Neuronal stem cell (in vitro differentiated cells): ENCODE measurements around the gene SYT15.

Experiments
- DNase-seq: peaks from one replicate; pipeline ENCODE4 v3.0.0-alpha.2; 2013; ENCODE audit warnings: low spot score
- H2AFZ ChIP-seq: one replicate; pipeline ENCODE4 v1.6.1; 2013; ENCODE audit warnings: mild to moderate bottlenecking, low read length, inconsistent platforms
- H2AK5ac ChIP-seq: 2 replicates; pipeline ENCODE4 v1.6.1; 2013; ENCODE audit warnings: low read depth, mild to moderate bottlenecking, inconsistent platforms, low read length, moderate library complexity, mixed read lengths
- H2BK120ac ChIP-seq: 2 replicates; pipeline ENCODE4 v1.6.1; 2013; ENCODE audit warnings: low read depth, mild to moderate bottlenecking, inconsistent platforms, low read length, moderate library complexity, mixed read lengths
- H2BK12ac ChIP-seq: one replicate; pipeline ENCODE4 v1.6.1; 2013; ENCODE audit warnings: low read length, inconsistent platforms
- H2BK15ac ChIP-seq: 2 replicates; pipeline ENCODE4 v1.6.1; 2013; ENCODE audit warnings: mild to moderate bottlenecking, low read length, inconsistent platforms, mixed read lengths
- H2BK5ac ChIP-seq: one replicate; pipeline ENCODE4 v1.6.1; 2013; ENCODE audit warnings: inconsistent platforms, mild to moderate bottlenecking, low read length, moderate library complexity
- H3K14ac ChIP-seq: one replicate; pipeline ENCODE4 v1.6.1; 2013; ENCODE audit warnings: low read length, inconsistent platforms
- H3K18ac ChIP-seq: 2 replicates; pipeline ENCODE4 v1.6.1; 2013; ENCODE audit warnings: low read length, inconsistent platforms
- H3K23ac ChIP-seq: 2 replicates; pipeline ENCODE4 v1.6.1; 2013; ENCODE audit warnings: low read depth, mild to moderate bottlenecking, mixed read lengths, low read length, inconsistent platforms; ENCODE audit not compliant: poor library complexity
- H3K27ac ChIP-seq: replicated peaks from 3 replicates; pipeline ENCODE4 v1.5.1; 2013; ENCODE audit warnings: low read length, inconsistent platforms
- H3K27me3 ChIP-seq, 3 experiments: 2 replicates each; pipeline ENCODE4 v1.6.1; 2013; ENCODE audit warnings: low read length in 3 of 3, mild to moderate bottlenecking in 2 of 3, inconsistent platforms in 1 of 3, low read depth in 1 of 3, mixed read lengths in 1 of 3, moderate library complexity in 1 of 3; ENCODE audit not compliant: control insufficient read depth in 3 of 3, insufficient read depth in 3 of 3
- H3K36me3 ChIP-seq, 2 donors: replicated peaks in 1 of 2; 2 replicates each; pipeline ENCODE4 v1.6.1; 2013; ENCODE audit warnings: low read length in 2 of 2; ENCODE audit not compliant: control insufficient read depth in 2 of 2, insufficient read depth in 2 of 2
- H3K4ac ChIP-seq: 2 replicates; pipeline ENCODE4 v1.6.1; 2013; ENCODE audit warnings: inconsistent platforms, mild to moderate bottlenecking, low read length, moderate library complexity
- H3K4me1 ChIP-seq, 2 donors: 1 replicate in 1 of 2; 2 replicates in 1 of 2; pipeline ENCODE4 v1.6.1; 2013; ENCODE audit warnings: low read length in 2 of 2, low read depth in 1 of 2; ENCODE audit not compliant: control insufficient read depth in 2 of 2, insufficient read depth in 1 of 2
- H3K4me2 ChIP-seq: one replicate; pipeline ENCODE4 v1.6.1; 2013; ENCODE audit warnings: mild to moderate bottlenecking, low read length, inconsistent platforms; ENCODE audit not compliant: insufficient read depth, poor library complexity, severe bottlenecking
- H3K4me3 ChIP-seq, 2 donors: 2 replicates each; pipeline ENCODE4 v1.5.1; 2013; ENCODE audit warnings: low read length in 2 of 2, mild to moderate bottlenecking in 2 of 2, inconsistent platforms in 1 of 2, moderate library complexity in 1 of 2
- H3K79me1 ChIP-seq: one replicate; pipeline ENCODE4 v1.6.1; 2013; ENCODE audit warnings: low read depth, mild to moderate bottlenecking, inconsistent platforms, low read length, moderate library complexity
- H3K9ac ChIP-seq: one replicate; pipeline ENCODE4 v1.6.1; 2013; ENCODE audit warnings: mild to moderate bottlenecking, low read depth, low read length, inconsistent platforms; ENCODE audit not compliant: poor library complexity
- H3K9me3 ChIP-seq, 2 donors: replicated peaks in 1 of 2; 2 replicates each; pipeline versions ENCODE3 to v1.6.1; 2013; ENCODE audit warnings: low read length in 2 of 2, mild to moderate bottlenecking in 2 of 2, inconsistent platforms in 1 of 2, low read depth in 1 of 2, mixed read lengths in 1 of 2, moderate library complexity in 1 of 2; ENCODE audit not compliant: control insufficient read depth in 2 of 2, insufficient read depth in 1 of 2
- H4K8ac ChIP-seq: one replicate; pipeline ENCODE4 v1.6.1; 2013; ENCODE audit warnings: low read depth, mild to moderate bottlenecking, inconsistent platforms, low read length, moderate library complexity
- H4K91ac ChIP-seq: one replicate; pipeline ENCODE4 v1.6.1; 2013; ENCODE audit warnings: low read length, low read depth, mild to moderate bottlenecking, inconsistent platforms; ENCODE audit not compliant: poor library complexity
- WGBS, 2 donors: extraction: QIAGEN DNeasy Blood & Tissue Kit; methylation state at CpG; one replicate each; pipeline ENCODE4 v1.1.7; 2013; ENCODE audit warnings: missing lambda C conversion rate in 2 of 2, mixed read lengths in 1 of 2; ENCODE audit not compliant: insufficient read length in 2 of 2, insufficient replicate concordance in 1 of 2; ENCODE audit errors: extremely low coverage in 2 of 2; 5-methylcytosine and 5-hydroxymethylcytosine counted together

SYT15 gene

GRCh38 chr10:46534828-46535524 is 44.0 kb upstream of the SYT15 start:
- Histone ChIP-seq H3K9ac (no peak overlapping the region), H3K27me3 (peaks cover 0 to 16% (median 0%) of the 10 kb centered on the region in 3 experiments), H3K4me3 (no peak overlapping the region), H2BK15ac (no peak overlapping the region), H2BK120ac (no peak overlapping the region), H3K4me1 (peaks cover 0 to 2% of the 10 kb centered on the region in 2 donors), H3K4me2 (no peak overlapping the region), H3K36me3 (no peaks in the 10 kb centered on the region), H3K23ac (no peak overlapping the region), H3K4ac (no peak overlapping the region), H2AFZ (no peak overlapping the region), H2BK12ac (no peak overlapping the region), H4K91ac (no peak overlapping the region), H3K27ac (no peak overlapping the region), H3K9me3 (no peaks in the 10 kb centered on the region), H3K14ac (no peak overlapping the region), H3K18ac (no peak overlapping the region), H2BK5ac (no peak overlapping the region), H3K79me1 (no peaks in the 10 kb centered on the region), H2AK5ac (no peak overlapping the region), H4K8ac (no peak overlapping the region)
- WGBS, 2 donors: no CpG with 5 or more reads among the region's 6 CpGs
- no peak for DNase-seq

DNA sequence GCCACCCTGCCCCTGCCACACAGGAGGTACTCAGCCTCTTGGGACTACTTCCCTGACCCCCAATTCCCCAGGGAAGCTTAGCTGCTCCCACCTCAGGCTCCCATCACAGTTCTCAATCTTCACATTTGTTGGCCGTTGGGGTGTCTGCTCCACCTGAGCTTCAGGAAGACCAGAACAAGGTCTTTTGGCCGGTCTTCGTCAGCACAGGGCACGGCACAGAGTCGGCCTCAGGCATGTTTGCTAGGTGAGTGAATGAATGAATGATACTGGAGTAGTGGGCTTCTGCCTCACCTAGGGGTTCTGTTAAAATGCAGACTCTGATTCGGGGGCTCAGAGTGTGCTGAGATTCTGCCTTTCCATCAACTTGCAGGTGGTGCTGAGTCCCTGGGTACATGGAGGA is 42.8 kb upstream of the SYT15 start:
- Histone ChIP-seq H4K8ac (no peak overlapping the region), H3K18ac (no peak overlapping the region), H3K36me3 (no peaks in the 10 kb centered on the region), H3K27ac (no peak overlapping the region), H3K79me1 (no peaks in the 10 kb centered on the region), H2AK5ac (peak overlapping the region; percentile 8), H3K9ac (peak overlapping the region; percentile 39), H2AFZ (no peak overlapping the region), H3K27me3 (peaks cover 0 to 27% (median 0%) of the 10 kb centered on the region in 3 experiments), H3K23ac (no peak overlapping the region), H3K4me3 (no peak overlapping the region), H3K4me2 (no peak overlapping the region), H2BK120ac (no peak overlapping the region), H2BK15ac (peak overlapping the region; percentile 0), H3K14ac (peak overlapping the region; percentile 2), H3K9me3 (no peaks in the 10 kb centered on the region), H3K4ac (no peak overlapping the region), H2BK12ac (no peak overlapping the region), H2BK5ac (no peak overlapping the region), H4K91ac (no peak overlapping the region), H3K4me1 (peaks cover 0 to 6% of the 10 kb centered on the region in 2 donors)
- DNase-seq: no peak
- WGBS, 2 donors: no CpG with 5 or more reads among the region's 6 CpGs

DNA sequence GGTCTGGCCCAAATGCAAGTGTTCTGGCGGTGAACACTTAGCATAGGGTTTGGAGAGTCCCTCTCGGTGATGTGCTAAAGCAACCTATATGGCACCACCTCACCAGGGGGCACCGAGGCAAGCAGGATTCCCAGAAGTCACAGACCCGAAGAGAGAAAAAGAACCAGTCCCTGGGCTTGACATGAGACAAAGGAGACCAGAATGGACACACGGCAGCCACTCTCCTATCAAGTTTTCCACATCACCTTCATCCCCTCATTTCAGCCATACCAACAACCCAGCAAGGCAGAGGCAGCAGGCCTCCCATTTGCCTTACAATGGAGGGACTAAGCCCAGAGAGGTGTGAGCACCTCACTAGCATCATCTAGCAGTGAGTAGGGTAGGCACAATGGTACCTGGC is 42.1 kb upstream of the SYT15 start:
- Histone ChIP-seq H2AFZ (no peak overlapping the region), H4K91ac (no peak overlapping the region), H3K14ac (no peak overlapping the region), H3K4me2 (no peak overlapping the region), H3K18ac (no peak overlapping the region), H3K9ac (no peak overlapping the region), H3K4me3 (no peak overlapping the region), H4K8ac (no peak overlapping the region), H3K27me3 (peaks cover 0 to 30% (median 0%) of the 10 kb centered on the region in 3 experiments), H2BK5ac (no peak overlapping the region), H3K27ac (no peak overlapping the region), H3K36me3 (no peaks in the 10 kb centered on the region), H2BK12ac (no peak overlapping the region), H3K79me1 (no peaks in the 10 kb centered on the region), H3K23ac (no peak overlapping the region), H3K9me3 (no peaks in the 10 kb centered on the region), H3K4me1 (peaks cover 0 to 8% of the 10 kb centered on the region in 2 donors), H2BK15ac (no peak overlapping the region), H2BK120ac (no peak overlapping the region), H2AK5ac (no peak overlapping the region), H3K4ac (no peak overlapping the region)
- DNase-seq: no peak
- no CpG with 5 or more reads among the region's 5 CpGs for WGBS, 2 donors

DNA sequence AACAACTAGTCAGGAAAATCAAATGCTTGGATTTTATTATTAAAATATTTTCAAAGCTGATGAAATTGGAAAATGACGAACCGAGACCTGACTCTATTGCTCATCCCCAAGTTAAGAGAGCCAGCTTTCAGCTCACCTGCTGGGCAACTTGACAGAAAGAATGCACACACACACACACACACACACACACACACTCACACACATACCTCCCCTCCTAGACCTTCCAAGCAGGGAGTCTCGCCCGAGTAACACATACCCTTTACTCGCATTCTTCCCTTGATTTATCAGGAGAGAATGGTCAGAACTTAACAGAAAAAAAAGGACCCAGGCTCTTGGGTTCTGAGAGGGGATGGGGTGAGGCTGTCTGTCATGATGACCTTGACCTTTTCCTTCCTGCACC is 41.6 kb upstream of the SYT15 start:
- no peaks in the 10 kb centered on the region for H3K79me1 ChIP-seq
- no peak overlapping the region for H2BK12ac ChIP-seq
- no peak overlapping the region for H2BK5ac ChIP-seq
- no peak overlapping the region for H3K4ac ChIP-seq
- H3K4me3 ChIP-seq: no peak overlapping the region
- H3K18ac ChIP-seq: no peak overlapping the region
- no peak overlapping the region for H3K27ac ChIP-seq
- H3K14ac ChIP-seq: no peak overlapping the region
- H2BK15ac ChIP-seq: no peak overlapping the region
- peaks cover 0 to 35% (median 0%) of the 10 kb centered on the region in 3 experiments for H3K27me3 ChIP-seq
- H2AFZ ChIP-seq: no peak overlapping the region
- no peak overlapping the region for H4K91ac ChIP-seq
- no peak overlapping the region for H3K9ac ChIP-seq
- no peak overlapping the region for H4K8ac ChIP-seq
- no peak overlapping the region for H2AK5ac ChIP-seq
- no peak for DNase-seq
- H3K4me1 ChIP-seq: peaks cover 0 to 12% of the 10 kb centered on the region in 2 donors
- no peak overlapping the region for H3K4me2 ChIP-seq
- no peaks in the 10 kb centered on the region for H3K36me3 ChIP-seq
- no peaks in the 10 kb centered on the region for H3K9me3 ChIP-seq
- H3K23ac ChIP-seq: no peak overlapping the region
- WGBS, 2 donors: no CpG with 5 or more reads among the region's 5 CpGs
- H2BK120ac ChIP-seq: no peak overlapping the region
